Activated effector memory CD4-positive, alpha-beta T cell treated with anti-CD3 and anti-CD28 coated beads, Interleukin-2, amount 50 U/mL, for 16 hours (primary cell): Measurements from ENCODE around the gene LRWD1.
"Not testable (repeated sequence)": the region's sequence is repeated elsewhere in the genome, so short reads cannot be mapped to it uniquely, and the experiment has no call there.

ENCODE experiments used
- DNase-seq: peaks from one replicate; pipeline ENCODE4 v3.0.0-alpha.2; 2020

Gene LRWD1

GRCh38 chr7:102469351-102469971, 4.7 kb downstream of the LRWD1 start:
- DNase-seq = peak; percentile 60

- peak; percentile 57 for DNase-seq
These were observed 5.4 kb downstream of the LRWD1 start for GRCh38 chr7:102469972-102470825.

- peak; percentile 50 for DNase-seq
These were observed 7.0 kb downstream of the LRWD1 start for GRCh38 chr7:102471791-102472125.

GRCh38 chr7:102472126-102473041, 7.6 kb downstream of the LRWD1 start:
- peak; percentile 61 for DNase-seq

- peak; percentile 60 for DNase-seq
These were observed 8.6 kb downstream of the LRWD1 start for GRCh38 chr7:102473271-102473991.

GRCh38 chr7:102474116-102474515, 9.3 kb downstream of the LRWD1 start:
- DNase-seq = peak; percentile 5

GRCh38 chr7:102474736-102475435, 10.1 kb downstream of the LRWD1 start:
- DNase-seq = peak; percentile 44

- peak; percentile 96 for DNase-seq
These were observed 13.8 kb downstream of the LRWD1 start, which contains the start of gene POLR2J for GRCh38 chr7:102478314-102479208. Gene POLR2J, minus strand, starts transcription at chr7:102478922. Its CDS starts 62 bp downstream, at chr7:102478860.

- not testable (repeated sequence) for DNase-seq
These were observed 14.4 kb downstream of the LRWD1 start for GRCh38 chr7:102479209-102479584.

- peak; percentile 70 for DNase-seq
These were observed 15.3 kb downstream of the LRWD1 start for GRCh38 chr7:102479982-102480637.

- peak; percentile 12 for DNase-seq
These were observed 17.2 kb downstream of the LRWD1 start for GRCh38 chr7:102481962-102482361.

GRCh38 chr7:102484317-102484716, 19.5 kb downstream of the LRWD1 start:
- DNase-seq = not testable (repeated sequence)

- peak; percentile 79 for DNase-seq
These were observed 25.8 kb downstream of the LRWD1 start for GRCh38 chr7:102490529-102491075.

- not testable (repeated sequence) for DNase-seq
These were observed 28.6 kb downstream of the LRWD1 start for GRCh38 chr7:102493220-102493935.

- DNase-seq = not testable (repeated sequence)
These were observed 29.2 kb downstream of the LRWD1 start for GRCh38 chr7:102494026-102494425.

GRCh38 chr7:102494473-102495149, 29.8 kb downstream of the LRWD1 start:
- not testable (repeated sequence) for DNase-seq

GRCh38 chr7:102496861-102497260, 32.1 kb downstream of the LRWD1 start:
- DNase-seq = not testable (repeated sequence)

- DNase-seq = not testable (repeated sequence)
These were observed 32.5 kb downstream of the LRWD1 start for GRCh38 chr7:102497308-102497707.
